ENCODE data around the gene AXIN1. TPM values are rescaled to one million over a fixed set of nuclear protein-coding genes. Genes with fewer than 3 reads are reported as not detected.

Gene AXIN1
- total RNA-seq, 1 donor from 2014 or later, result 27.0 TPM

DNA sequence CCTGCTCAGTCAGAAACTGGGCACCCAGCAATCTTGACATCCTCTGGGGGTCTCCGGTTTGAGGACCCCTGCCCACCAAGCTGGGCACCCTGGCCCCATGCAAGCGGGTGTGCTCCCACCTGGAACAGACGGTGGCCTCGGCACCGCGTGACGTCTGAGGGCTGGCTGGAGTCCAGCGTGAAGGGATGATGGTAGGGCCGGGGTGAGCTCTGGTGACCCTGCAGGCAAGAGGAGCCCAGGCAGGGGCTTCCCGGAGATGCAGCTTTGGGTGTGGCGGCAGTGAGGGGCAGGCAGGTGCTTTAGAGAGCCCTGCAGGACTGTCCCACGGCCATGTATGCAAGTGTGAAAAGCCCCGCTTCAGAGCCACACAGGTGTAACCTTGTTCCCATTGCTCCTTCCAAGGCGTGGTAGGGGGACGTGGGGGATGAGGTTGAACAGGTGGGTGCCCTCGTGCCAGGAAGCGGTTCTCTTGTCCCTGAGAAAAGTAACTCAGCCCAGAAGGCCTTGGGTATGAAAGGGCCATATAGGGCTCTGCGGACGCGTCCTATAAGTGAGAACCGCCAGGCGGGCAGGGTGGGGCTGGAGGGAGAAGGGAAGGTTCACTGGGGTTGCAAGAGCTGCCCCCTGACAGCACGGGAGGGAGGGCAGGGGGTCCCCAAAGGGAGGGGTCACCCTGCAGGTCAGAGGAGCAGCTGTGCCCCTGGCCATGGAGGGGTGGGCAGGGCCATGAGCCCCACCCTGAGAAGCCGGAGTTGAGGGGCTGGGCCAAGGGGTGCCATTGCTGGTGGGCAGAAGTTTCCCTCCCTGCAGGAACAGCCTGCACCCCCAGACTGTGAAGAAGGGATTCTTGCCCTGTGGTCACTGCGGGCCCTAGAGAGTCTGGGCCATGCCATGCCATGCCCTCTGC, 86.0 kb downstream of the AXIN1 start:
- H3K9ac ChIP-seq (ENCODE audit: low read length), result no peak overlapping the region
- TF ChIP-seq CTCF (IDR thresholded peaks at IDR 0.05; ENCODE audit: insufficient read depth, low read depth, low read length), result no peak
- no peak for TF ChIP-seq EZH2 (IDR thresholded peaks at IDR 0.05; ENCODE audit: insufficient read depth, low read length)
- no peak overlapping the region for H3K4me3 ChIP-seq (ENCODE audit: insufficient read depth, low read depth, low read length)
- Mint-ChIP-seq H3K9me3 (ENCODE audit: unreplicated experiment) (no peaks in the 10 kb centered on the region), H3K36me3 (ENCODE audit: low read depth, unreplicated experiment) (peaks cover 10% of the 10 kb centered on the region), H3K27ac (ENCODE audit: unreplicated experiment) (no peak overlapping the region), H3K4me3 (ENCODE audit: unreplicated experiment) (no peak overlapping the region), H3K27me3 (ENCODE audit: low read depth, unreplicated experiment) (peaks cover 6% of the 10 kb centered on the region), H3K4me1 (ENCODE audit: low read depth, unreplicated experiment) (no peaks in the 10 kb centered on the region)
- no peaks in the 10 kb centered on the region for H3K36me3 ChIP-seq (ENCODE audit: insufficient read depth, low read length)
- no peaks in the 10 kb centered on the region for H4K20me1 ChIP-seq (ENCODE audit: insufficient read depth, low read length)
- no peak overlapping the region for H3K4me2 ChIP-seq (ENCODE audit: low read length)
- no peak overlapping the region for H2AFZ ChIP-seq (ENCODE audit: low read depth, low read length)
- FAIRE-seq, result no peak
- H3K27me3 ChIP-seq (ENCODE audit: insufficient read depth, low read length), result no peaks in the 10 kb centered on the region
- H3K9me3 ChIP-seq (ENCODE audit: insufficient read depth, low read depth, low read length), result no peaks in the 10 kb centered on the region
- no peak overlapping the region for H3K27ac ChIP-seq (ENCODE audit: low read depth, low read length)
- no peak for DNase-seq (ENCODE audit: low read depth)
- no peaks in the 10 kb centered on the region for H3K4me1 ChIP-seq (ENCODE audit: insufficient read depth, low read length)
- no peaks in the 10 kb centered on the region for H3K79me2 ChIP-seq (ENCODE audit: insufficient read depth, low read length)

DNA sequence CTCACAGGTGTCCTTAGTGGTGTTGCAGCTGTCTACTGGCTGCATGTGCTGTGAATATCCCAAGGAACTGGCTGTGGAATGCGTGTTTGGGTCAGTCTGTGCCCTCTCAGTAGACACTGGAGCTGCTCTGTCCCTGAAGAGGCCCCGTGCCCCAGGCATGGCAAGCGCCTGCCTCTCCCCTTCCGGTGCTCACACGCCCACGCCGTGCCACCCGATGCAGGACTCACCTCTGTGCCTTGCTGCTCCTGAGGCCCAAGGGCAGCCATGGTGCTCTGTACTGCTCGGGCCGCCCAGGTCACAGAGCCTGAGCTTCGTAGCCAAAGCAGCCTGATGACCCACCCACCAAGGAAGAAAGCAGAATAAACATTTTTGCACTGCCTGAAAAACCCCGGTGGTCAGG, 86.8 kb downstream of the AXIN1 start:
- FAIRE-seq, result no peak
- Mint-ChIP-seq H3K36me3 (ENCODE audit: low read depth, unreplicated experiment) (peaks cover 14% of the 10 kb centered on the region), H3K4me1 (ENCODE audit: low read depth, unreplicated experiment) (no peaks in the 10 kb centered on the region), H3K27me3 (ENCODE audit: low read depth, unreplicated experiment) (peaks cover 6% of the 10 kb centered on the region), H3K27ac (ENCODE audit: unreplicated experiment) (no peak overlapping the region), H3K4me3 (ENCODE audit: unreplicated experiment) (no peak overlapping the region), H3K9me3 (ENCODE audit: unreplicated experiment) (no peaks in the 10 kb centered on the region)
- H3K79me2 ChIP-seq (ENCODE audit: insufficient read depth, low read length), result no peaks in the 10 kb centered on the region
- H3K36me3 ChIP-seq (ENCODE audit: insufficient read depth, low read length), result no peaks in the 10 kb centered on the region
- H3K4me2 ChIP-seq (ENCODE audit: low read length), result no peak overlapping the region
- H3K4me1 ChIP-seq (ENCODE audit: insufficient read depth, low read length), result no peaks in the 10 kb centered on the region
- H3K4me3 ChIP-seq (ENCODE audit: insufficient read depth, low read depth, low read length), result no peak overlapping the region
- no peak overlapping the region for H3K9ac ChIP-seq (ENCODE audit: low read length)
- no peaks in the 10 kb centered on the region for H4K20me1 ChIP-seq (ENCODE audit: insufficient read depth, low read length)
- no peaks in the 10 kb centered on the region for H3K9me3 ChIP-seq (ENCODE audit: insufficient read depth, low read depth, low read length)
- no peak overlapping the region for H3K27ac ChIP-seq (ENCODE audit: low read depth, low read length)
- DNase-seq (ENCODE audit: low read depth), result no peak
- no peak for TF ChIP-seq EZH2 (IDR thresholded peaks at IDR 0.05; ENCODE audit: insufficient read depth, low read length)
- TF ChIP-seq CTCF (IDR thresholded peaks at IDR 0.05; ENCODE audit: insufficient read depth, low read depth, low read length), result no peak
- no peak overlapping the region for H2AFZ ChIP-seq (ENCODE audit: low read depth, low read length)
- H3K27me3 ChIP-seq (ENCODE audit: insufficient read depth, low read length), result no peaks in the 10 kb centered on the region

GRCh38 chr16:265002-265529, 87.5 kb downstream of the AXIN1 start:
- Mint-ChIP-seq H3K36me3 (ENCODE audit: low read depth, unreplicated experiment) (peaks cover 20% of the 10 kb centered on the region), H3K27ac (ENCODE audit: unreplicated experiment) (no peak overlapping the region), H3K27me3 (ENCODE audit: low read depth, unreplicated experiment) (peaks cover 6% of the 10 kb centered on the region), H3K9me3 (ENCODE audit: unreplicated experiment) (no peaks in the 10 kb centered on the region), H3K4me1 (ENCODE audit: low read depth, unreplicated experiment) (no peaks in the 10 kb centered on the region), H3K4me3 (ENCODE audit: unreplicated experiment) (no peak overlapping the region)
- H3K4me2 ChIP-seq (ENCODE audit: low read length), result no peak overlapping the region
- no peak for FAIRE-seq
- H3K79me2 ChIP-seq (ENCODE audit: insufficient read depth, low read length), result no peaks in the 10 kb centered on the region
- no peak overlapping the region for H3K27ac ChIP-seq (ENCODE audit: low read depth, low read length)
- no peaks in the 10 kb centered on the region for H3K4me1 ChIP-seq (ENCODE audit: insufficient read depth, low read length)
- H3K36me3 ChIP-seq (ENCODE audit: insufficient read depth, low read length), result no peaks in the 10 kb centered on the region
- no peaks in the 10 kb centered on the region for H3K9me3 ChIP-seq (ENCODE audit: insufficient read depth, low read depth, low read length)
- no peak overlapping the region for H2AFZ ChIP-seq (ENCODE audit: low read depth, low read length)
- no peak overlapping the region for H3K4me3 ChIP-seq (ENCODE audit: insufficient read depth, low read depth, low read length)
- no peaks in the 10 kb centered on the region for H4K20me1 ChIP-seq (ENCODE audit: insufficient read depth, low read length)
- no peak for DNase-seq (ENCODE audit: low read depth)
- no peak overlapping the region for H3K9ac ChIP-seq (ENCODE audit: low read length)
- no peak for TF ChIP-seq CTCF (IDR thresholded peaks at IDR 0.05; ENCODE audit: insufficient read depth, low read depth, low read length)
- no peak for TF ChIP-seq EZH2 (IDR thresholded peaks at IDR 0.05; ENCODE audit: insufficient read depth, low read length)
- no peaks in the 10 kb centered on the region for H3K27me3 ChIP-seq (ENCODE audit: insufficient read depth, low read length)
